A549 treated with AZD9567 at 1 μM for 4 hours (cell line): ENCODE measurements around the gene ZBTB7C. TPM values are rescaled to one million over a fixed set of nuclear protein-coding genes. Genes with fewer than 3 reads are reported as not detected.

ENCODE experiments used
- total RNA-seq: library from RNA; stranded (reverse); fragments of 200-300 nt; extraction: Qiagen RNA extraction; gene quantifications from 5 replicates; pipeline ENCODE4 v1.2.3, GENCODE V29; 2022; ENCODE audit not compliant: insufficient read depth

Gene ZBTB7C
- total RNA-seq: 0.06 to 0.14 TPM (median 0.10 TPM) in 4 of 5 replicates, not detected in the other

DNA sequence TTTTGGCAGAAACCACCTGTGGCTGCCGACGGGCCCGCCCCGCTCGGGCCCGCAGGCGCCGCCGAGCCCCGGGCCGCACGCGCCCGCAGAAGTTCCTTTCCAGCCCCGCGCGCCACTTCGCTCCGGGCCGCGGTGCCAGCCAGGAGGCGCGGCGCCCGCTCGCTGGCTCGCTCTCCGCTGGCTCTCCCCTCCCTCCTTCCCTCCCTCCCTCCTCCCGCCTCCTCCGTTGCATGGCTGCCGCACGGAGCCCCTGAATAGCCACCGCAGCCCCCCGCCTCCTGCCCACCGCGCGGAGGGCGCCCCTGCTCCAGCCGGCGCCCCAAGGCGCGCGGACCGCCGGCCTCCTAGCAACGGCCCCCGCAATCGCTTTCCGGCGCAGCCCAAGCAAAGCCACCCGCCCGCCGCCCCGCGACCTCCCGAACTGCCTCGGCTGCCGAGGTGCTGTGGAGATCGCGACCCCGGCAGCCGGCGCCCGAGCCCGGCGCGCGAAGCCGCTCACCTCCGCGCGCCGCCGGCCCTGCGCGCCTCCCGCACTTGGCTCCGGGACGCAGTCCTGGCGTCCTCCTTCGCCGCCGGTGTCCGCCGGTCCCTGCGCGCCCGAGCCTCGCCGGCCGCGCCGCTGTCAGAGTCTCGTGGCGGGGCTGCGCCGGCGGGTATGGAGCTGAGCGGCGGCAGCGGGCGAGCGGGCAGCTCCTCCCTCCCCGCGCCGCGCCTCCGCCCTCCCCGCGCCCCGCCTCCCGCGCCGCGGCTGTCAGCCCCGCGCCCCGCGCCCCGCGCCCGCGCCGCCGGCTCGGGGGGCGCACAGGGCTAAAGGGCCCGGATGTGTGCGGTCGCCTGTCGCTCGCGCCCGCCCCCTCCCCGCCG is at the start of gene ZBTB7C:
TSS of gene ZBTB7C (minus strand) at position 657 of the 864 bp plus-strand sequence.

Other genes with a start within 250 kb of the ZBTB7C start
- gene CTIF, start 129.6 kb upstream of the ZBTB7C start, total RNA-seq: 8.1 to 16.2 TPM (median 12.2 TPM) in 5 replicates